ENCODE measurements around the gene HYI.

DNA sequence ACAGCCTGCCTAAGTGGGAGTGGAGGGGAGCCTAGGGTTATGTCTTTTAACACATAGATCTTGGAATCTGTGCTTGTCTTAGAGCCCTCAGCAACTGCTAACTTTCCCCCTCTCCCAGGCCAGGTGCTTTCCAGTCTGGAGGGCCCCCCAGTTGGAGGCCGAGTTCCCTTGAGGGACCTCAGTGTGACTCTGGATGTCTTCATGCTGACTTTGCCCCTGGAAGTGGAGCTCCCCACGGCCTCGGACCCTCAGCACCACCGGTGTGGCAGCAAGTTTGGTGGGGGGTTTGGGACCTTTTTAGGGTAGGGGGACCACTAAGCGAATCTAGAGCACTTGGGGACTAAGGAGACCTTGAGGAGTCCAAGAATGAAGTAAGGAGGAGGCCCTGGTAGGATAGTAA, 22.9 kb downstream of the HYI start:
- TF ChIP-seq, protein P1, sequence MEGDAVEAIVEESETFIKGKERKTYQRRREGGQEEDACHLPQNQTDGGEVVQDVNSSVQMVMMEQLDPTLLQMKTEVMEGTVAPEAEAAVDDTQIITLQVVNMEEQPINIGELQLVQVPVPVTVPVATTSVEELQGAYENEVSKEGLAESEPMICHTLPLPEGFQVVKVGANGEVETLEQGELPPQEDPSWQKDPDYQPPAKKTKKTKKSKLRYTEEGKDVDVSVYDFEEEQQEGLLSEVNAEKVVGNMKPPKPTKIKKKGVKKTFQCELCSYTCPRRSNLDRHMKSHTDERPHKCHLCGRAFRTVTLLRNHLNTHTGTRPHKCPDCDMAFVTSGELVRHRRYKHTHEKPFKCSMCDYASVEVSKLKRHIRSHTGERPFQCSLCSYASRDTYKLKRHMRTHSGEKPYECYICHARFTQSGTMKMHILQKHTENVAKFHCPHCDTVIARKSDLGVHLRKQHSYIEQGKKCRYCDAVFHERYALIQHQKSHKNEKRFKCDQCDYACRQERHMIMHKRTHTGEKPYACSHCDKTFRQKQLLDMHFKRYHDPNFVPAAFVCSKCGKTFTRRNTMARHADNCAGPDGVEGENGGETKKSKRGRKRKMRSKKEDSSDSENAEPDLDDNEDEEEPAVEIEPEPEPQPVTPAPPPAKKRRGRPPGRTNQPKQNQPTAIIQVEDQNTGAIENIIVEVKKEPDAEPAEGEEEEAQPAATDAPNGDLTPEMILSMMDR (IDR thresholded peaks at IDR 0.05): no peak
- no peak for TF ChIP-seq POLR2AphosphoS5 (IDR thresholded peaks at IDR 0.05)

All from prostate gland (tissue), 2 donors.